Hypothalamus (tissue), 51 donors: ENCODE data around the gene ERRFI1.
"Not testable (repeated sequence)": the region's sequence is repeated elsewhere in the genome, so short reads cannot be mapped to it uniquely, and the experiment has no call there.

ENCODE experiments used
- DNase-seq, 51 donors: peaks; one replicate each; lab custom pipeline; 2025; lab: John Stamatoyannopoulos, UW

The ERRFI1 gene

GRCh38 chr1:8026153-8026975, at the start of gene ERRFI1:
Gene ERRFI1, minus strand, starts transcription at chr1:8026309. Its CDS starts 10,690 bp downstream, at chr1:8015619.
- peak; percentile 52 to 99 (median 92) for DNase-seq

GRCh38 chr1:8075511-8076051, 49.5 kb upstream of the ERRFI1 start:
- no peak for DNase-seq

GRCh38 chr1:8073112-8073855, 47.2 kb upstream of the ERRFI1 start:
- DNase-seq: no peak

- DNase-seq: no peak
Measured at GRCh38 chr1:8070381-8070811, 44.3 kb upstream of the ERRFI1 start.

GRCh38 chr1:8069614-8070320, 43.7 kb upstream of the ERRFI1 start:
- DNase-seq: not testable (repeated sequence)

GRCh38 chr1:8065369-8065768, 39.3 kb upstream of the ERRFI1 start:
- DNase-seq: no peak

- DNase-seq: no peak
Measured at GRCh38 chr1:8063298-8064036, 37.4 kb upstream of the ERRFI1 start.

GRCh38 chr1:8062861-8063260, 36.8 kb upstream of the ERRFI1 start:
- DNase-seq: no peak

- no peak for DNase-seq
Measured at GRCh38 chr1:8061673-8062386, 35.7 kb upstream of the ERRFI1 start.

- no peak for DNase-seq
Measured at GRCh38 chr1:8061210-8061609, 35.1 kb upstream of the ERRFI1 start.

GRCh38 chr1:8059161-8059622, 33.1 kb upstream of the ERRFI1 start:
- no peak for DNase-seq

- DNase-seq: not testable (repeated sequence)
Measured at GRCh38 chr1:8057779-8058178, 31.7 kb upstream of the ERRFI1 start.

GRCh38 chr1:8055973-8056372, 29.9 kb upstream of the ERRFI1 start:
- DNase-seq: no peak

GRCh38 chr1:8053878-8054567, 27.9 kb upstream of the ERRFI1 start:
- no peak for DNase-seq

- DNase-seq: no peak
Measured at GRCh38 chr1:8051650-8052049, 25.5 kb upstream of the ERRFI1 start.

- not testable (repeated sequence) for DNase-seq
Measured at GRCh38 chr1:8049229-8049628, 23.1 kb upstream of the ERRFI1 start.

GRCh38 chr1:8047686-8048445, 21.8 kb upstream of the ERRFI1 start:
- no peak for DNase-seq

- DNase-seq: no peak
Measured at GRCh38 chr1:8047112-8047511, 21.0 kb upstream of the ERRFI1 start.
